Tibial artery (tissue), 4 donors: Measurements from ENCODE around the gene CPA1.

Experiments
- DNase-seq, 2 donors: peaks; one replicate each; pipeline ENCODE4 v3.0.0-alpha.2; 2019
- H3K27ac ChIP-seq, 2 donors: fragments of 200-600 bp; sonication (generic) in 1 of 2; 1 replicate in 1 of 2; 2 replicates in 1 of 2; pipeline ENCODE4 v1.5.1; 2018 to 2019; ENCODE audit warnings: mild to moderate bottlenecking in 1 of 2
- H3K27me3 ChIP-seq, 2 donors: fragments of 200-600 bp; sonication (generic) in 1 of 2; one replicate each; pipeline versions ENCODE4 v1.5.1 to v1.6.0; 2016 to 2019
- H3K36me3 ChIP-seq, 3 donors: fragments of 200-600 bp; sonication (generic) in 2 of 3; one replicate each; pipeline ENCODE4 v1.5.1; 2016 to 2019; ENCODE audit warnings: mild to moderate bottlenecking in 2 of 3
- H3K4me1 ChIP-seq, 4 donors: fragments of 200-600 bp; sonication (generic) in 2 of 4; 1 replicate in 3 of 4; 2 replicates in 1 of 4; pipeline ENCODE4 v1.5.1; 2016 to 2019
- H3K4me3 ChIP-seq, 2 donors: fragments of 200-600 bp; sonication (generic) in 1 of 2; 1 replicate in 1 of 2; 2 replicates in 1 of 2; pipeline ENCODE4 v1.5.1; 2018 to 2019; ENCODE audit warnings: mild to moderate bottlenecking in 2 of 2
- H3K9me3 ChIP-seq, 3 donors: fragments of 200-600 bp; sonication (generic) in 1 of 3; one replicate each; pipeline ENCODE4 v1.5.1; 2016 to 2019
- CTCF ChIP-seq, 2 experiments: fragments of 200-600 bp in 1 of 2; fragments of 450-650 bp in 1 of 2; IDR thresholded peaks; one replicate each; pipeline ENCODE4 v1.5.1; 2017 to 2019; ENCODE audit warnings: antibody characterized with exemption in 2 of 2, mild to moderate bottlenecking in 1 of 2, moderate library complexity in 1 of 2
- intact Hi-C: fragments of 100-400 bp; cut with DNase I; formaldehyde crosslinking; loops from one replicate; pipeline ENCODE4 v1.15.0; 2023; ENCODE audit warnings: low total_unique reads

The CPA1 gene

DNA sequence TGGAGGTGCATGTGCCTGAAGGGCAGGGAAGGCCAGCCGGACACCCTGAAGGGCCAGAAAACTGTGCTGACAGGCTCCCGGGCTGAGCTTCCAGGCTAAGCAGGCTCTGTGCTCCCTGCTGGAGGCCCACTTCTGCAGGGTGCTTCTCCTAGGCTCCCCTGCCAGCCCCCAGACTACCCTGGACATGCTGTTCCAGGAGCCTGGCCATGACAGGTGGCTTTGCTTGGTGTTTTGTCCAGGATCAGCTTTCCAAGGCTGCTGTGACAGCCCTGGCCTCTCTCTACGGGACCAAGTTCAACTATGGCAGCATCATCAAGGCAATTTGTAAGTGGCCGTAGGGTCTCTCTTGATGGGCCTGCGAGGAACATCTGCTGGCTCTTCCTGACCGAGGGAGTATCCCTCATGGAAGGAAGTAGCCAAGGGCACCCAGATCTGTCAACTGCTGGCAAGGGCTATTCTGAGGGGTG is 5.3 kb downstream of the CPA1 start:
- Histone ChIP-seq H3K4me1 (peaks cover 0 to 4% (median under 1%) of the 10 kb centered on the region in 4 donors), H3K4me3 (no peak overlapping the region), H3K27ac (no peak overlapping the region), H3K36me3 (no peaks in the 10 kb centered on the region), H3K9me3 (no peaks in the 10 kb centered on the region), H3K27me3 (no peaks in the 10 kb centered on the region)
- no peak for DNase-seq
- TF ChIP-seq CTCF (IDR thresholded peaks at IDR 0.05) = no peak
- intact Hi-C loops = no loop called here

GRCh38 chr7:130386876-130387275 is 6.6 kb downstream of the CPA1 start:
- no peaks in the 10 kb centered on the region for H3K36me3 ChIP-seq
- intact Hi-C loops = no loop called here
- H3K9me3 ChIP-seq = no peaks in the 10 kb centered on the region
- no peak overlapping the region for H3K4me3 ChIP-seq
- H3K27ac ChIP-seq = no peak overlapping the region
- TF ChIP-seq CTCF (IDR thresholded peaks at IDR 0.05) = no peak
- no peak for DNase-seq
- no peaks in the 10 kb centered on the region for H3K27me3 ChIP-seq
- H3K4me1 ChIP-seq = peaks cover 0 to 5% (median 0%) of the 10 kb centered on the region in 4 donors

GRCh38 chr7:130387306-130387627 is 7.0 kb downstream of the CPA1 start:
- no peaks in the 10 kb centered on the region for H3K27me3 ChIP-seq
- peaks cover 0 to 9% (median under 1%) of the 10 kb centered on the region in 4 donors for H3K4me1 ChIP-seq
- no peaks in the 10 kb centered on the region for H3K9me3 ChIP-seq
- no peak overlapping the region for H3K4me3 ChIP-seq
- intact Hi-C loops = no loop called here
- TF ChIP-seq CTCF (IDR thresholded peaks at IDR 0.05) = no peak
- no peak for DNase-seq
- no peak overlapping the region for H3K27ac ChIP-seq
- no peaks in the 10 kb centered on the region for H3K36me3 ChIP-seq

- intact Hi-C loops = no loop called here
- no peaks in the 10 kb centered on the region for H3K9me3 ChIP-seq
- H3K4me1 ChIP-seq = peaks cover 0 to 14% (median 4%) of the 10 kb centered on the region in 4 donors
- no peak for DNase-seq
- H3K27ac ChIP-seq = no peak overlapping the region
- no peak for TF ChIP-seq CTCF (IDR thresholded peaks at IDR 0.05)
- no peaks in the 10 kb centered on the region for H3K27me3 ChIP-seq
- no peaks in the 10 kb centered on the region for H3K36me3 ChIP-seq
- no peak overlapping the region for H3K4me3 ChIP-seq
Observed at GRCh38 chr7:130387628-130388403, 7.5 kb downstream of the CPA1 start.

DNA sequence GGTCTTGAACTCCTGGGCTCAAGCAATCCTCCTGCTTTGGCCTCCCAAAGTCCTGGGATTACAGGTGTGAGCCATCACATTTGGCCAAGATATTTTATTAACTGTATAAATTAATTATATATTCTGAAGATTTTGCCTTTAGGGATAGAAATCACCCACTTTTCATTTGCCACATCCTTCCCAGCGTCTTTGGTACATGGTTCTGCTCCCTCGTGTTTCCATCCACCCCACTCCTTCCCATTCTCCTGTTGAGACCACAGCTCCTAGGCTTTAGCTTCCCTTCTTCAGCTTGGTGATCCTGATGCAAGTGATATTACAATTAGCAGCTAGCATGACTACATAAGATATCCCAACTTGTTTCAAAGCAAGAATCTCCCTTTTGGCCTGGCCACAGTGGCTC is 8.4 kb downstream of the CPA1 start:
- DNase-seq = no peak
- peaks cover 0 to 23% (median 5%) of the 10 kb centered on the region in 4 donors for H3K4me1 ChIP-seq
- no peaks in the 10 kb centered on the region for H3K27me3 ChIP-seq
- TF ChIP-seq CTCF (IDR thresholded peaks at IDR 0.05) = no peak
- H3K36me3 ChIP-seq = no peaks in the 10 kb centered on the region
- no peaks in the 10 kb centered on the region for H3K9me3 ChIP-seq
- H3K27ac ChIP-seq = no peak overlapping the region
- intact Hi-C loops = no loop called here
- no peak overlapping the region for H3K4me3 ChIP-seq
